ENCODE measurements around the gene CCT5. TPM values are rescaled to one million over a fixed set of nuclear protein-coding genes. Genes with fewer than 3 reads are reported as not detected.
A peak's percentile ranks its signal among the peaks of the same experiment; 100 is the strongest.

Gene CCT5
- total RNA-seq, 4 donors from 2014 or later: 69.1 to 150 (median 125) TPM

DNA sequence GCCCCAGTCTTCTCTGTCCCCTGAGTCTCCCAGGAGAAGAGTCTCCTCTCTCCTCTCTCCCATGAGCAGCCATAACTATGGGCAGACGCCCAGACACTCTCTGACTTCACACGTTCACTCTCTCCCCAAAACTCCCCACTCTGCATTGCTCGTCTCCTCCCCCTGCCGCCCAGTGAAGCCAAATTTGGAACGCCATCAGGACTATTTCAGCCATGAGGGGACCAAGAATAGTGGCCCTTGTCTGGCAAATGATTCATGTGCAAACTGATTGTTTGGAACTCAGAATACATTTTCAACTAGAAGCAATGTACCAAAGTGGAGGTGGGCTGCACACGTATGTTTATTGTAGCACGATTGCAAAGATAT lies 36.8 kb downstream of the CCT5 start:
- H3K4me3 ChIP-seq (ENCODE audit: low read depth, poor library complexity, severe bottlenecking): no peak overlapping the region
- intact Hi-C loops (cut with DNase I; ENCODE audit: low total_unique reads): loop anchor here (10.0 kb wide), 1 partner anchor 68 kb away; the partner anchor contains the start of gene MARCHF6
- WGBS, 2 donors: 58 to 59% methylated on average over 7 of the region's 7 CpGs
- TF ChIP-seq, protein P1, sequence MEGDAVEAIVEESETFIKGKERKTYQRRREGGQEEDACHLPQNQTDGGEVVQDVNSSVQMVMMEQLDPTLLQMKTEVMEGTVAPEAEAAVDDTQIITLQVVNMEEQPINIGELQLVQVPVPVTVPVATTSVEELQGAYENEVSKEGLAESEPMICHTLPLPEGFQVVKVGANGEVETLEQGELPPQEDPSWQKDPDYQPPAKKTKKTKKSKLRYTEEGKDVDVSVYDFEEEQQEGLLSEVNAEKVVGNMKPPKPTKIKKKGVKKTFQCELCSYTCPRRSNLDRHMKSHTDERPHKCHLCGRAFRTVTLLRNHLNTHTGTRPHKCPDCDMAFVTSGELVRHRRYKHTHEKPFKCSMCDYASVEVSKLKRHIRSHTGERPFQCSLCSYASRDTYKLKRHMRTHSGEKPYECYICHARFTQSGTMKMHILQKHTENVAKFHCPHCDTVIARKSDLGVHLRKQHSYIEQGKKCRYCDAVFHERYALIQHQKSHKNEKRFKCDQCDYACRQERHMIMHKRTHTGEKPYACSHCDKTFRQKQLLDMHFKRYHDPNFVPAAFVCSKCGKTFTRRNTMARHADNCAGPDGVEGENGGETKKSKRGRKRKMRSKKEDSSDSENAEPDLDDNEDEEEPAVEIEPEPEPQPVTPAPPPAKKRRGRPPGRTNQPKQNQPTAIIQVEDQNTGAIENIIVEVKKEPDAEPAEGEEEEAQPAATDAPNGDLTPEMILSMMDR (IDR thresholded peaks at IDR 0.05): no peak
- no peak for TF ChIP-seq POLR2A (IDR thresholded peaks at IDR 0.05)
- DNase-seq (ENCODE audit: low spot score in 2 of 2): no peak

GRCh38 chr5:10288592-10289219 lies 38.6 kb downstream of the CCT5 start:
- H3K4me3 ChIP-seq (ENCODE audit: low read depth, poor library complexity, severe bottlenecking): no peak overlapping the region
- peak; percentile 51 to 92 for DNase-seq (ENCODE audit: low spot score in 2 of 2)
- intact Hi-C loops (cut with DNase I; ENCODE audit: low total_unique reads): loop anchor here (10.0 kb wide), 1 partner anchor 66 kb away; the partner anchor contains the start of gene MARCHF6
- 44 to 50% methylated on average over 12 to 13 of the region's 13 CpGs for WGBS, 2 donors
- TF ChIP-seq, protein P1 (IDR thresholded peaks at IDR 0.05): no peak
- TF ChIP-seq POLR2A (IDR thresholded peaks at IDR 0.05): no peak

DNA sequence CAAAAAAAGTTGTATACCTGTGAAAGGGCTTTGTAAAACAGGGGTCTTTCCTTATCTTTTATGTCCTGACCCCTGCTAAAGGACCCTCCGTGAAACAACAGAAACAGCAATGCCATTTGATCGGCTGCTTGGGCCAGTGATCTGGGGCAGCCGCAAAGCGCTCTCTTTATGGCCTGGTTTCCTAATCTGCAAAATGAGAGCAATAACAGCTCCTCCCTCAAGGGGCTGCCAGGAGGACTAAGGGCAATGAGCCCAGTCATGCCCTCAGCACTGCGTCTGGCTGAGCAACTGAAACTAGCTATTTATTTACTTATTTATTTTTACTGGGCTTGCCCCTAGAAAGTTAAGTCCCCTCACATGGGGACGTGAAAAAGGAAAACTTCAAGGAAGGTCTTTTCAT lies 39.3 kb downstream of the CCT5 start:
- no peak overlapping the region for H3K4me3 ChIP-seq (ENCODE audit: low read depth, poor library complexity, severe bottlenecking)
- TF ChIP-seq, protein P1 (IDR thresholded peaks at IDR 0.05): no peak
- no peak for TF ChIP-seq POLR2A (IDR thresholded peaks at IDR 0.05)
- DNase-seq (ENCODE audit: low spot score in 2 of 2): no peak
- WGBS, 2 donors: 35 to 40% methylated on average over 6 of the region's 6 CpGs
- intact Hi-C loops (cut with DNase I; ENCODE audit: low total_unique reads): loop anchor here (10.0 kb wide), 1 partner anchor 65 kb away; the partner anchor contains the start of gene MARCHF6

DNA sequence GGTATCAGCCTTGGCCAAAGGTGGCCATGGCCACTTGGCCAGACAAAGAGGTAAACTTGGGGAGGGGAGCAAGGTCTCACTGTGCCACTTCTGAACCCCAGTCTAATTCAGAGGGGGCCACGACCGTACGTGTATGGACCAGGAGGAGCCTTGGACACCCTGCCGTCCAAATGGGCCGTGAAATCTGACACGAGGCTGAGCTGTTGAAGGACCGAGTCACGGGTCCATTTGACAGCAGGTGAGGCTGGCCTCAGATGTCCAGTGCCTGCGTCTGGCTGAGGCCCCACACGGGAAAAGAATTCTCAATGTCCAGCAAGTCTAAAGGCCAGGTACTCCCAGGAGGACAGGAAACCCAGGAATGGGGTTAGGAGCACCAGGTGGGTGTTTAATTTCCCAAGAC lies 39.9 kb downstream of the CCT5 start:
- 91 to 93% methylated on average over 10 of the region's 10 CpGs for WGBS, 2 donors
- intact Hi-C loops (cut with DNase I; ENCODE audit: low total_unique reads): loop anchor here (10.0 kb wide), 1 partner anchor 65 kb away; the partner anchor contains the start of gene MARCHF6
- H3K4me3 ChIP-seq (ENCODE audit: low read depth, poor library complexity, severe bottlenecking): no peak overlapping the region
- DNase-seq (ENCODE audit: low spot score in 2 of 2): no peak
- TF ChIP-seq POLR2A (IDR thresholded peaks at IDR 0.05): no peak
- TF ChIP-seq, protein P1 (IDR thresholded peaks at IDR 0.05): no peak

DNA sequence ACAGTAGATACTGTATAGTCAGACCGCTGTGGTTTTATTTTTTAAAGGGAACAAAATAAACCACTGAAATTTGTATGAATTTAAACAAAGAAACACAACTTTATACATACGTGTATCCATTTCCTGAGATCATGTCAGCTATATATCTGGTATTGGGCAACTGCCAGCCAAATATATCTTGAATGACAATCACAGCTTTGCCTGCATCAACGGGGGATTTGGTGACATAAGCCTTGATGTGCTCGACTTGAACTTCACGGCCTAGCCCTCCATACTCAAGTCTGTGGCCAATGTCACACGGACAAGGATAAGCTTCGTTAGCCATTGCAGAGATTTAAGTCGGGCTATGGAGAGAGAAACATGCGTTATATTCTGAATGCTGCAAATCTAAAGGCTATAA lies 40.4 kb downstream of the CCT5 start:
- TF ChIP-seq POLR2A (IDR thresholded peaks at IDR 0.05): no peak
- TF ChIP-seq, protein P1 (IDR thresholded peaks at IDR 0.05): no peak
- no peak overlapping the region for H3K4me3 ChIP-seq (ENCODE audit: low read depth, poor library complexity, severe bottlenecking)
- intact Hi-C loops (cut with DNase I; ENCODE audit: low total_unique reads): no loop called here
- WGBS, 2 donors: 89 to 91% methylated on average over 9 of the region's 9 CpGs
- no peak for DNase-seq (ENCODE audit: low spot score in 2 of 2)
